ENCODE results near the gene NUDT1. TPM values are rescaled to one million over a fixed set of nuclear protein-coding genes. Genes with fewer than 3 reads are reported as not detected.

The NUDT1 gene
- total RNA-seq, 1 donor from 2014 or later: 14.2 TPM

DNA sequence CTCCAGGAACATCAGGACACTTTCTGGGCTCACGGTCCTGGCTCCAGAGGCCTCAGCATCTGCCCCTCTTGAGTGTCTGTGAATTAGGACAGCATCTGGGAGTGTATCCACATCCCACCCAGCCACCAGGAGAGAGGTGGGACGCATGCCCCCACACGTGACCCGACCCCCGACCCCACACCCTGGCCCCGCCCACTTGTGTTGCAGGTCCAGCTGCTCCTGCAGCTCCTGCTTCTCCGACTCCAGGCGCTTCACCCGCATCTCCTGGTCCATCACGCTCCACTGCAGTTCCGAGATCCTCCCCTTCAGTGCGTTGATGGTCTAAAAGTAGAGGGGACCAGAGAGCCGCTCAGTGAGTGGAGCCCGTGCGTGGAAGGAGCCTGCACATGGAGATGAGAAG lies 22.9 kb upstream of the NUDT1 start:
- no peak overlapping the region for H3K27ac Mint-ChIP-seq (ENCODE audit: unreplicated experiment)
- TF ChIP-seq, protein P1, sequence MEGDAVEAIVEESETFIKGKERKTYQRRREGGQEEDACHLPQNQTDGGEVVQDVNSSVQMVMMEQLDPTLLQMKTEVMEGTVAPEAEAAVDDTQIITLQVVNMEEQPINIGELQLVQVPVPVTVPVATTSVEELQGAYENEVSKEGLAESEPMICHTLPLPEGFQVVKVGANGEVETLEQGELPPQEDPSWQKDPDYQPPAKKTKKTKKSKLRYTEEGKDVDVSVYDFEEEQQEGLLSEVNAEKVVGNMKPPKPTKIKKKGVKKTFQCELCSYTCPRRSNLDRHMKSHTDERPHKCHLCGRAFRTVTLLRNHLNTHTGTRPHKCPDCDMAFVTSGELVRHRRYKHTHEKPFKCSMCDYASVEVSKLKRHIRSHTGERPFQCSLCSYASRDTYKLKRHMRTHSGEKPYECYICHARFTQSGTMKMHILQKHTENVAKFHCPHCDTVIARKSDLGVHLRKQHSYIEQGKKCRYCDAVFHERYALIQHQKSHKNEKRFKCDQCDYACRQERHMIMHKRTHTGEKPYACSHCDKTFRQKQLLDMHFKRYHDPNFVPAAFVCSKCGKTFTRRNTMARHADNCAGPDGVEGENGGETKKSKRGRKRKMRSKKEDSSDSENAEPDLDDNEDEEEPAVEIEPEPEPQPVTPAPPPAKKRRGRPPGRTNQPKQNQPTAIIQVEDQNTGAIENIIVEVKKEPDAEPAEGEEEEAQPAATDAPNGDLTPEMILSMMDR (IDR thresholded peaks at IDR 0.05; ENCODE audit: unreplicated experiment): no peak
- H3K36me3 Mint-ChIP-seq (ENCODE audit: low read depth, unreplicated experiment): peaks cover 38% of the 10 kb centered on the region

DNA sequence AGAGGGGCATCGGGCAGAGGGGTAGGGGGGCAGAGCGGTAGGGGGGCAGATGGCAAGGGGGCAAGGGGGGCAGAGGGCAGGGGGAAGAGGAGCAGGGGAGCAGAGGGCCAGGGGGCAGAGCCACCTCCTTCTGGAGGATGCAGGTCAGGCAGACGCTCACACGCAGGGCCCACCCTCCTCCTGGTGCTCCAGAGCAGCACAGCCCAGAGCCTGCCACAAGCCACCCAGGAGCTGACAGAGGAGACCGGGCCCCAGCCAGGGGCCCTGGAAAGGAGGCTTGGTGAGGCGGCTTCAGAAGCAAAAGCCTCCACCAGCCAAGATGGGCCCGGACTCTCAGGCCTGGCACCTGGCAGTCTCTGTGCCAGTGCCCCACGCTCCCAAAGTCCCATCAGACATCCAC lies 22.4 kb upstream of the NUDT1 start:
- TF ChIP-seq, protein P1 (IDR thresholded peaks at IDR 0.05; ENCODE audit: unreplicated experiment): no peak
- Mint-ChIP-seq H3K36me3 (ENCODE audit: low read depth, unreplicated experiment) (peaks cover 41% of the 10 kb centered on the region), H3K27ac (ENCODE audit: unreplicated experiment) (no peak overlapping the region), H3K4me3 (ENCODE audit: unreplicated experiment) (no peak overlapping the region), H3K9me3 (ENCODE audit: unreplicated experiment) (no peaks in the 10 kb centered on the region), H3K27me3 (ENCODE audit: unreplicated experiment) (peaks cover 4% of the 10 kb centered on the region), H3K4me1 (ENCODE audit: unreplicated experiment) (no peaks in the 10 kb centered on the region)
- no peak for DNase-seq (ENCODE audit: low spot score)

More for the DNA sequence above, 22.9 kb upstream of the NUDT1 start:
- peaks cover 4% of the 10 kb centered on the region for H3K27me3 Mint-ChIP-seq (ENCODE audit: unreplicated experiment)
- no peaks in the 10 kb centered on the region for H3K4me1 Mint-ChIP-seq (ENCODE audit: unreplicated experiment)
- no peak overlapping the region for H3K4me3 Mint-ChIP-seq (ENCODE audit: unreplicated experiment)
- H3K9me3 Mint-ChIP-seq (ENCODE audit: unreplicated experiment): no peaks in the 10 kb centered on the region
- DNase-seq (ENCODE audit: low spot score): no peak

DNA sequence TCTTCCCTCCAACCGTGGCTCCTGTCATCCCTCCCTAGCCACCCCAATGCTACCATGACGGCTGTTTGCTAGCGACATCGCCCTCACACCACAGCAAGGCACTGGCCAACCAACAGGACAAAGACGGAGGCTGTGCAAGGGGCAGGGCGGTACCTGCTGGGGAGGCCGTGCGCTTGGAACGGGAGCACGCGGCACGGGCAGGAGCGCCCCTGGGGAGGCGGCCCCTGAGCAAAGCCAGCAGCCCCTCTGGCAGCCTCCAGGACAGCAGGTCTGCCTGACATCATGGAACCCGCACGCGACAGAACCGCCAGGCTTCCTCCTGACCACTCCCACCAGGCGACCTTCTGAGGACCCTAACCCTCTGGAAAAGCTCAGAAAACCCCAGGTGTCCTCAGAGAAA lies 22.0 kb upstream of the NUDT1 start:
- H3K27ac Mint-ChIP-seq (ENCODE audit: unreplicated experiment): no peak overlapping the region
- no peak for DNase-seq (ENCODE audit: low spot score)
- peaks cover 4% of the 10 kb centered on the region for H3K27me3 Mint-ChIP-seq (ENCODE audit: unreplicated experiment)
- peaks cover 43% of the 10 kb centered on the region for H3K36me3 Mint-ChIP-seq (ENCODE audit: low read depth, unreplicated experiment)
- no peak overlapping the region for H3K4me3 Mint-ChIP-seq (ENCODE audit: unreplicated experiment)
- H3K9me3 Mint-ChIP-seq (ENCODE audit: unreplicated experiment): no peaks in the 10 kb centered on the region
- TF ChIP-seq, protein P1 (IDR thresholded peaks at IDR 0.05; ENCODE audit: unreplicated experiment): no peak
- no peaks in the 10 kb centered on the region for H3K4me1 Mint-ChIP-seq (ENCODE audit: unreplicated experiment)

DNA sequence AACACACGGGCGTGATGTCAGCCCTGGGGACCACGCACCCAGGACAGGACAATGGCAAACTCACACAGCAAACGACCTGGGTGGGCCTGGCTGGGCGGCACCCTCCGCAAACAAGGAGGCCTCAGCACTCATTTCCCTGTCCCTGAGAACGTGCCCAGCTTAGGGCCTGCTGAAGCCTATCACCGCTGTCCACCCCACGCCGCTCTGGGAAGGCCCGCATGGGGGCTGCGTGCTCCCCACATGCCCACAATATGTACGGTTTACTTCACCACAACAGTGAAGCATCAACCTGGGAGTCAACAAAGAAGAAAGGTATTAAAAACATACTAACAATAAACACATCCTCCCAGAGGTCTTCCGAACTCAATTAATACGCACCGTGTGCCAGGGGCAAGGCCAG lies 21.5 kb upstream of the NUDT1 start:
- H3K27me3 Mint-ChIP-seq (ENCODE audit: unreplicated experiment): peaks cover 4% of the 10 kb centered on the region
- DNase-seq (ENCODE audit: low spot score): no peak
- peaks cover 42% of the 10 kb centered on the region for H3K36me3 Mint-ChIP-seq (ENCODE audit: low read depth, unreplicated experiment)
- H3K4me3 Mint-ChIP-seq (ENCODE audit: unreplicated experiment): no peak overlapping the region
- H3K4me1 Mint-ChIP-seq (ENCODE audit: unreplicated experiment): no peaks in the 10 kb centered on the region
- H3K9me3 Mint-ChIP-seq (ENCODE audit: unreplicated experiment): no peaks in the 10 kb centered on the region
- TF ChIP-seq, protein P1 (IDR thresholded peaks at IDR 0.05; ENCODE audit: unreplicated experiment): no peak
- H3K27ac Mint-ChIP-seq (ENCODE audit: unreplicated experiment): no peak overlapping the region

DNA sequence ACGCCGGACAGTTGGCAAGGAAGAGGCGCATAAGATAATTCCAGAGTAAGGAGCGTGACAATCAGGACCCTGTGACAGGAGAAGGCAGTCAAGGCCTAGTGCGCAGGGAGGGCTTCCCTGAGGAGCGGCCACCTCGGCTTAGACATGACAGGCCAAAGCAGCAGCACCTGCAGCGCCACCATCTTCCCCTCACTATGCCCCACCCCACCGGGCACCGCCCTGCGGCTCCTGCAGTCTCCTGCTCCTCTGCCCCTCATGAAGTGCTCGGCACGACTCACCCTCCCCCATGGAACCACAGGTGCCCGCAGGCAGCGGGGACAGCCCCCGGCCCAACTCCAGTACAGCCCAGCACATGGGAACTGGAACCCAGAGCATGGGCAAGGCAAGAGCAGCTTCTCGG lies 21.1 kb upstream of the NUDT1 start:
- Mint-ChIP-seq H3K36me3 (ENCODE audit: low read depth, unreplicated experiment) (peaks cover 42% of the 10 kb centered on the region), H3K4me1 (ENCODE audit: unreplicated experiment) (no peaks in the 10 kb centered on the region), H3K9me3 (ENCODE audit: unreplicated experiment) (no peaks in the 10 kb centered on the region), H3K4me3 (ENCODE audit: unreplicated experiment) (no peak overlapping the region), H3K27ac (ENCODE audit: unreplicated experiment) (no peak overlapping the region), H3K27me3 (ENCODE audit: unreplicated experiment) (peaks cover 4% of the 10 kb centered on the region)
- TF ChIP-seq, protein P1 (IDR thresholded peaks at IDR 0.05; ENCODE audit: unreplicated experiment): no peak
- no peak for DNase-seq (ENCODE audit: low spot score)
